Endothelial cell of umbilical vein (primary cell): ENCODE results near the gene ST6GALNAC6. TPM values are rescaled to one million over a fixed set of nuclear protein-coding genes. Genes with fewer than 3 reads are reported as not detected.

ENCODE experiments used
- BruUV-seq: library from RNA; stranded (reverse); fragments of 400-500 nt; replicated peaks from 2 replicates; lab custom pipeline; 2021; lab: Mats Ljungman, UMichigan
- CTCF ChIA-PET: fragments of 300-600, 350-600 bp; sonication (Branson Sonifier 250); formaldehyde crosslinking; loops from one replicate; lab custom pipeline; 2021; ENCODE audit warnings: antibody characterized with exemption, inconsistent platforms; lab: Charles Lee
- POLR2A ChIA-PET: fragments of 300-600, 350-600 bp; sonication (Branson Sonifier 250); formaldehyde crosslinking; loops from one replicate; lab custom pipeline; 2021; ENCODE audit warnings: antibody characterized with exemption, inconsistent platforms; lab: Charles Lee
- DNase-seq: peaks from one replicate; pipeline ENCODE4 v3.0.0-alpha.2; 2011; ENCODE audit warnings: low read depth, low spot score
- FAIRE-seq: peaks from 2 replicates; lab custom pipeline; 2011; peaks lifted over from hg19 to GRCh38; lab: Jason Lieb, UNC
- H2AFZ ChIP-seq: 2 replicates; pipeline ENCODE4 v1.6.0; 2012; ENCODE audit warnings: low read depth, low read length, control low read depth, inconsistent platforms
- H3K27ac ChIP-seq: 2 replicates; pipeline ENCODE4 v1.5.1; 2011; ENCODE audit warnings: low read depth, mild to moderate bottlenecking, control low read depth, low read length, moderate library complexity; ENCODE audit not compliant: insufficient read depth
- H3K27me3 ChIP-seq, 2 experiments: 2 replicates each; pipeline versions ENCODE4 v1.6.0 to v1.6.1; 2011; ENCODE audit warnings: low read length in 2 of 2, mixed read lengths in 1 of 2; ENCODE audit not compliant: control insufficient read depth in 2 of 2, insufficient read depth in 2 of 2
- H3K36me3 ChIP-seq, 2 experiments: 2 replicates in 1 of 2; 3 replicates in 1 of 2; pipeline ENCODE4 v1.5.1; 2011; ENCODE audit warnings: low read length in 2 of 2, mild to moderate bottlenecking in 1 of 2, moderate library complexity in 1 of 2; ENCODE audit not compliant: control insufficient read depth in 2 of 2, insufficient read depth in 2 of 2; ENCODE audit errors: extremely low read depth in 1 of 2
- H3K4me1 ChIP-seq: 3 replicates; pipeline ENCODE4 v1.5.1; 2011; ENCODE audit warnings: mild to moderate bottlenecking, low read length; ENCODE audit not compliant: control insufficient read depth, insufficient read depth; ENCODE audit errors: extremely low read depth
- H3K4me2 ChIP-seq: 2 replicates; pipeline ENCODE4 v1.6.1; 2011; ENCODE audit warnings: low read length, control low read depth, mixed read lengths; ENCODE audit not compliant: insufficient read depth
- H3K4me3 ChIP-seq, 3 experiments: fragments of 200-600 bp in 1 of 3; sonication (generic), shearing (Covaris generic) in 1 of 3; replicated peaks in 1 of 3; 2 replicates each; pipeline ENCODE4 v1.5.1; 2011 to 2016; ENCODE audit warnings: control low read depth in 3 of 3, low read length in 3 of 3, mild to moderate bottlenecking in 2 of 3, inconsistent platforms in 1 of 3, low read depth in 1 of 3, moderate library complexity in 1 of 3; ENCODE audit not compliant: insufficient read depth in 1 of 3
- H3K79me2 ChIP-seq: 2 replicates; pipeline ENCODE4 v1.6.0; 2012; ENCODE audit warnings: low read length, inconsistent platforms; ENCODE audit not compliant: control insufficient read depth, insufficient read depth
- H3K9ac ChIP-seq: replicated peaks from 2 replicates; pipeline ENCODE3; 2011; ENCODE audit warnings: low read length, control low read depth; ENCODE audit not compliant: insufficient read depth; ENCODE audit errors: extremely low read depth
- H3K9me1 ChIP-seq: replicated peaks from 3 replicates; pipeline ENCODE4 v1.6.0; 2011; ENCODE audit warnings: mild to moderate bottlenecking, low read length; ENCODE audit not compliant: control insufficient read depth, insufficient read depth; ENCODE audit errors: extremely low read depth
- H3K9me3 ChIP-seq: replicated peaks from 2 replicates; pipeline ENCODE4 v1.5.1; 2012; ENCODE audit warnings: low read length, inconsistent platforms; ENCODE audit not compliant: control insufficient read depth, insufficient read depth
- H4K20me1 ChIP-seq: replicated peaks from 2 replicates; pipeline ENCODE3; 2011; ENCODE audit warnings: mild to moderate bottlenecking, low read length; ENCODE audit not compliant: control insufficient read depth, insufficient read depth; ENCODE audit errors: extremely low read depth
- EZH2 ChIP-seq: IDR thresholded peaks from 2 replicates; pipeline ENCODE4 v1.6.1; 2012; ENCODE audit warnings: borderline replicate concordance, low read depth, mild to moderate bottlenecking, moderate library complexity, low read length, inconsistent platforms; ENCODE audit not compliant: severe bottlenecking
- FOS ChIP-seq: IDR thresholded peaks from 2 replicates; pipeline ENCODE4 v1.6.1; 2011; ENCODE audit warnings: mild to moderate bottlenecking, low read length, moderate library complexity, borderline replicate concordance; ENCODE audit not compliant: insufficient read depth
- GATA2 ChIP-seq: IDR thresholded peaks from 2 replicates; pipeline ENCODE4 v1.7.0; 2011; ENCODE audit warnings: low read depth, mild to moderate bottlenecking, moderate library complexity, mixed read lengths, low read length; ENCODE audit not compliant: insufficient read length, insufficient read depth
- JUN ChIP-seq: IDR thresholded peaks from 2 replicates; pipeline ENCODE4 v1.6.1; 2011; ENCODE audit warnings: borderline replicate concordance, low read depth; ENCODE audit not compliant: insufficient read length, insufficient read depth
- MAX ChIP-seq: IDR thresholded peaks from 2 replicates; pipeline ENCODE4 v1.6.1; 2011; ENCODE audit not compliant: insufficient read depth, insufficient read length
- MYC ChIP-seq: IDR thresholded peaks from one replicate; pipeline ENCODE4 v1.6.1; 2011; ENCODE audit warnings: mild to moderate bottlenecking, low read depth, low read length
- POLR2A ChIP-seq: IDR thresholded peaks from 2 replicates; pipeline ENCODE4 v1.6.1; 2012; ENCODE audit warnings: low read depth, mild to moderate bottlenecking, control low read depth, low read length
- POLR2AphosphoS5 ChIP-seq: IDR thresholded peaks from 2 replicates; pipeline ENCODE4 v1.6.1; 2012; ENCODE audit warnings: low read depth, mild to moderate bottlenecking, control low read depth, low read length, moderate library complexity; ENCODE audit not compliant: insufficient read depth
- dilution Hi-C: fragments of 300-500 bp; cut with MboI; formaldehyde crosslinking; loops from one replicate; pipeline ENCODE4 v1.15.0; 2019; ENCODE audit warnings: low sequenced_read_pairs; ENCODE audit not compliant: extremely low pct_ligation_motif_present
- intact Hi-C: fragments of 100-400 bp; cut with micrococcal nuclease; formaldehyde crosslinking; loops from one replicate; pipeline ENCODE4 v1.10.0; 2022
- polyA plus RNA-seq, 4 experiments: library from polyadenylated mRNA; depleted of rRNA in 3 of 4; stranded (reverse) in 3 of 4; unstranded in 1 of 4; fragments of >200 nt; gene quantifications; 2 replicates each; pipeline versions ENCODE4 v1.2.1 to v1.2.3, GENCODE V29; 2011 to 2012; ENCODE audit warnings: missing spikeins in 1 of 4
- total RNA-seq: library from RNA; stranded (reverse); gene quantifications from 2 replicates; pipeline ENCODE4 v1.2.3, GENCODE V29; 2021
- TF ChIP-seq, protein P1 (sequence below), 2 donors: IDR thresholded peaks; 1 replicate in 1 of 2; 2 replicates in 1 of 2; pipeline ENCODE4 v1.5.1; 2011; ENCODE audit warnings: low read length in 2 of 2, mild to moderate bottlenecking in 2 of 2, moderate library complexity in 2 of 2, control low read depth in 1 of 2, inconsistent platforms in 1 of 2, low read depth in 1 of 2; ENCODE audit not compliant: insufficient read depth in 1 of 2; ENCODE audit errors: extremely low read depth in 1 of 2

ST6GALNAC6 gene
- total and polyA plus RNA-seq, 2 donors (not counting 3 experiments of a cell fraction or from before 2014, with no cell fraction given): 43.0 to 78.9 TPM

DNA sequence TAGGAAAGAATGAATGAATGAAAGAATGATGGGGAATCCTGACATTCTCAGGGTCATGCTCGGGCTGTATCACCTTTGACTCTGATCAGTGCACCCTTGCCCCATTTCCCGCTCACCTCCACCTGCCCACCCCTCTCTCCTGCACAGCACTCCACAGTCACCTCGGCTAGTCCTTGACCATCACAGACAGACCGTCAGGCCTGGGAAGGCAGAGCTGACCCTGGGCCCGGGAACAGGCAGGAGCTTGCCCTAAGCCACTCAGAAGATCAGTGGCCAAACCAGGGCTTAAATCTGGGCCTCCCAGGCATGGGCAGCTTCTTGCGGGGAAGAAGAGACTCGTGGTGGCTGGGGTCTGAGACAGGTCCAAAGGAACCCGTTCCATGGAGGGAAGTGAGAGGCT, 3.6 kb downstream of the ST6GALNAC6 start:
- no TSS peak for BruUV-seq
- dilution Hi-C loops: no loop called here
- no peak for TF ChIP-seq JUN
- intact Hi-C loops: no loop called here
- no peak overlapping the region for H3K4me2 ChIP-seq
- H3K27ac ChIP-seq: no peak overlapping the region
- no peak overlapping the region for H2AFZ ChIP-seq
- CTCF ChIA-PET: interaction anchor here (1.4 kb wide), 1 partner anchor 24 kb away, joined by 4 read pairs; no protein-coding TSS in a partner anchor
- no peaks in the 10 kb centered on the region for H3K9me3 ChIP-seq
- POLR2A ChIA-PET: no interaction called here
- FAIRE-seq: no peak
- H3K27me3 ChIP-seq: no peaks in the 10 kb centered on the region
- H3K4me3 ChIP-seq: no peak overlapping the region
- H3K79me2 ChIP-seq: peaks cover 11% of the 10 kb centered on the region
- no peaks in the 10 kb centered on the region for H4K20me1 ChIP-seq
- no peak for DNase-seq
- H3K9ac ChIP-seq: no peak overlapping the region
- H3K9me1 ChIP-seq: no peaks in the 10 kb centered on the region
- peaks cover 11% of the 10 kb centered on the region for H3K4me1 ChIP-seq
- H3K36me3 ChIP-seq: peaks cover 9 to 37% of the 10 kb centered on the region in 2 experiments

GRCh38 chr9:127893392-127893791, 6.0 kb downstream of the ST6GALNAC6 start:
- CTCF ChIA-PET: interaction anchor here (1.0 kb wide), 1 partner anchor 11 kb away, joined by 3 read pairs; no protein-coding TSS in a partner anchor

More at GRCh38 chr9:127893392-127893791, 6.0 kb downstream of the ST6GALNAC6 start:
- Histone ChIP-seq H2AFZ (no peak overlapping the region), H3K9me1 (no peaks in the 10 kb centered on the region), H3K27me3 (no peaks in the 10 kb centered on the region), H3K9ac (no peak overlapping the region), H3K36me3 (peaks cover 9 to 45% of the 10 kb centered on the region in 2 experiments), H3K9me3 (no peaks in the 10 kb centered on the region), H3K79me2 (peaks cover 7% of the 10 kb centered on the region), H3K27ac (no peak overlapping the region), H3K4me2 (no peak overlapping the region), H3K4me3 (no peak overlapping the region), H4K20me1 (no peaks in the 10 kb centered on the region), H3K4me1 (peaks cover 6% of the 10 kb centered on the region)
- DNase-seq (no peak), FAIRE-seq (no peak)
- intact Hi-C loops (no loop called here), dilution Hi-C loops (no loop called here)
- no peak for TF ChIP-seq GATA2
- no peak for TF ChIP-seq MYC
- no peak for TF ChIP-seq POLR2AphosphoS5
- no peak for TF ChIP-seq JUN
- no peak for TF ChIP-seq POLR2A
- no peak for TF ChIP-seq MAX
- TF ChIP-seq, protein P1, sequence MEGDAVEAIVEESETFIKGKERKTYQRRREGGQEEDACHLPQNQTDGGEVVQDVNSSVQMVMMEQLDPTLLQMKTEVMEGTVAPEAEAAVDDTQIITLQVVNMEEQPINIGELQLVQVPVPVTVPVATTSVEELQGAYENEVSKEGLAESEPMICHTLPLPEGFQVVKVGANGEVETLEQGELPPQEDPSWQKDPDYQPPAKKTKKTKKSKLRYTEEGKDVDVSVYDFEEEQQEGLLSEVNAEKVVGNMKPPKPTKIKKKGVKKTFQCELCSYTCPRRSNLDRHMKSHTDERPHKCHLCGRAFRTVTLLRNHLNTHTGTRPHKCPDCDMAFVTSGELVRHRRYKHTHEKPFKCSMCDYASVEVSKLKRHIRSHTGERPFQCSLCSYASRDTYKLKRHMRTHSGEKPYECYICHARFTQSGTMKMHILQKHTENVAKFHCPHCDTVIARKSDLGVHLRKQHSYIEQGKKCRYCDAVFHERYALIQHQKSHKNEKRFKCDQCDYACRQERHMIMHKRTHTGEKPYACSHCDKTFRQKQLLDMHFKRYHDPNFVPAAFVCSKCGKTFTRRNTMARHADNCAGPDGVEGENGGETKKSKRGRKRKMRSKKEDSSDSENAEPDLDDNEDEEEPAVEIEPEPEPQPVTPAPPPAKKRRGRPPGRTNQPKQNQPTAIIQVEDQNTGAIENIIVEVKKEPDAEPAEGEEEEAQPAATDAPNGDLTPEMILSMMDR (IDR thresholded peaks at IDR 0.05; ENCODE audit: extremely low read depth in 1 of 2, insufficient read depth in 1 of 2, low read depth in 1 of 2, low read length in 2 of 2): no peak
- no peak for TF ChIP-seq FOS
- TF ChIP-seq EZH2: no peak
- POLR2A ChIA-PET: no interaction called here
- no TSS peak for BruUV-seq
